GM13976 (cell line): ENCODE data around the gene UBR3.

Experiments used
- DNase-seq: peaks from one replicate; pipeline ENCODE4 v3.0.0; 2012; ENCODE audit warnings: low spot score
- in situ Hi-C: fragments of 300-500 bp; cut with MboI; formaldehyde crosslinking; loops from one replicate; pipeline ENCODE4 v1.12.0; 2022; ENCODE audit warnings: low sequenced_read_pairs, mixed read lengths, inconsistent platforms; ENCODE audit not compliant: unreplicated experiment
- TF ChIP-seq, protein P1 (sequence below): IDR thresholded peaks from 2 replicates; pipeline ENCODE4 v1.5.1; 2012; ENCODE audit warnings: borderline replicate concordance, mild to moderate bottlenecking; ENCODE audit not compliant: insufficient read depth; ENCODE audit errors: extremely low read depth, missing control alignments, control extremely low read depth

The UBR3 gene

DNA sequence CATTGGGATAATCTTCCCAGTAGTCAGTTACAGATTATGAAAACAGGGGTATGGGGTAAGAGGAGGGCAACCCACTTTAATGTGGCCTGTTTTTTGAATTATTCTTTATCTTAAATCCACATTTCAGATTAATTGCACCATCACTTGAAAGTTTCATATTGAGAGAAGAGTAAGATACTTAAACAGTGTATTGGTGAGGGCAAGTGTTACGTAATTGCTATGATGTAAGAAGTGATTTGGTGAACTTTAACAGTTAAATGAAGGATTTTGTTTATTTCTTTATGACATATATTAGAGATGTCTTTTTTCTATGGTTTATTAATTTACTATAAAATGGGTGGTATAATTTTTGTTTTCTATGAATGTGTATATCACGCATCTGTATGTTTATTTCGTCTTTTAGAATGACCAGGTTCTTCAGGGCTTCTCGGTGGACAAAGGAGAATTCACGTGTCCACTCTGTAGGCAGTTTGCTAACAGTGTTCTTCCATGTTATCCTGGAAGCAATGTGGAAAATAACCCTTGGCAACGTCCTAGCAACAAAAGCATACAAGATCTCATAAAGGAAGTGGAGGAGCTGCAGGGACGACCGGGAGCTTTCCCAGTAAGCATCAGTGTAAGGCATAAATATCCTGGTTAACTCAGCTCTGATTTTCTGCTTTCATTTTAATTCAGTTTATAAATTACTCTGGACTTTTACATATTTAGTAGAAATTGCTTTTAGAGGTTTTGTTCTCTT, 179.5 kb downstream of the UBR3 start:
- in situ Hi-C loops: no loop called here
- no peak for DNase-seq
- TF ChIP-seq, protein P1, sequence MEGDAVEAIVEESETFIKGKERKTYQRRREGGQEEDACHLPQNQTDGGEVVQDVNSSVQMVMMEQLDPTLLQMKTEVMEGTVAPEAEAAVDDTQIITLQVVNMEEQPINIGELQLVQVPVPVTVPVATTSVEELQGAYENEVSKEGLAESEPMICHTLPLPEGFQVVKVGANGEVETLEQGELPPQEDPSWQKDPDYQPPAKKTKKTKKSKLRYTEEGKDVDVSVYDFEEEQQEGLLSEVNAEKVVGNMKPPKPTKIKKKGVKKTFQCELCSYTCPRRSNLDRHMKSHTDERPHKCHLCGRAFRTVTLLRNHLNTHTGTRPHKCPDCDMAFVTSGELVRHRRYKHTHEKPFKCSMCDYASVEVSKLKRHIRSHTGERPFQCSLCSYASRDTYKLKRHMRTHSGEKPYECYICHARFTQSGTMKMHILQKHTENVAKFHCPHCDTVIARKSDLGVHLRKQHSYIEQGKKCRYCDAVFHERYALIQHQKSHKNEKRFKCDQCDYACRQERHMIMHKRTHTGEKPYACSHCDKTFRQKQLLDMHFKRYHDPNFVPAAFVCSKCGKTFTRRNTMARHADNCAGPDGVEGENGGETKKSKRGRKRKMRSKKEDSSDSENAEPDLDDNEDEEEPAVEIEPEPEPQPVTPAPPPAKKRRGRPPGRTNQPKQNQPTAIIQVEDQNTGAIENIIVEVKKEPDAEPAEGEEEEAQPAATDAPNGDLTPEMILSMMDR: no peak

DNA sequence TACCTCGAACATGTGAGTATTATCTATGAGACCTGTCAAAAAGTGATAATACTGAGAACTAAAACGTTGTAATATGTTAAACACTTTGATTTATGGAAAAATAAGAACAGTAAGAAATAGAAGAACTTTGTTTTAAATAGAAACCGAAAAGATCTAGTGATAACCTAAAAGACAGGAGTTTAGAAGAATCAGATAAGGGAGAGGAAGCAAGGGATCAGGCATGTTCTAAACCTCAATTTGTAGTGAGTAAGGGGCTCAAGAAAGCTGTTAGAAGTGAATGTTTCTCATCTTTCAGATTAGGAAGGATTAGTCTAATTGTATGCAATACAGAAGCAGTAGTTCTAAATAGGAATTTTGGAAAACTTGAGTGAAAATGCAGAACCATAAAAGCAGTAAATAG, 182.0 kb downstream of the UBR3 start:
- no peak for DNase-seq
- TF ChIP-seq, protein P1: no peak
- in situ Hi-C loops: no loop called here

DNA sequence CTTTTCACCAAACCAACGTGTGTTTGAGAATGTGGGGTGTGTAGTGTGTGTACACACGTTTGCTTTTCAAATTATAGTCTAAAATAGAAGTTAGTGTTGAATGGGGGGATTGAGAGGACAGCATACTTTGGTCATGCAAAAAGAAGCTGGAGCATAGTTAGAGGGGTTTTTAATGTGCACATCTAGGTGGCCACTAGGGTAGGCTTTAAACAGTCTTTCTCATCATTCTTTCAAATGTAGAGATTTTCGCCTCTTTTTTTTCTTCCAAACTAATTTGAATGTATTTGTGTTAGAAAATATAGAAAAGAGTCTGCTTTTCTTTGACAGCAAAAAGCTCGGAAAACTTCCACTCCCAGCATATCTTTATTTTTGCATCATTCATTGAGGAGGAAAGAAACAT, 185.5 kb downstream of the UBR3 start:
- DNase-seq: no peak
- TF ChIP-seq, protein P1: no peak
- in situ Hi-C loops: no loop called here

DNA sequence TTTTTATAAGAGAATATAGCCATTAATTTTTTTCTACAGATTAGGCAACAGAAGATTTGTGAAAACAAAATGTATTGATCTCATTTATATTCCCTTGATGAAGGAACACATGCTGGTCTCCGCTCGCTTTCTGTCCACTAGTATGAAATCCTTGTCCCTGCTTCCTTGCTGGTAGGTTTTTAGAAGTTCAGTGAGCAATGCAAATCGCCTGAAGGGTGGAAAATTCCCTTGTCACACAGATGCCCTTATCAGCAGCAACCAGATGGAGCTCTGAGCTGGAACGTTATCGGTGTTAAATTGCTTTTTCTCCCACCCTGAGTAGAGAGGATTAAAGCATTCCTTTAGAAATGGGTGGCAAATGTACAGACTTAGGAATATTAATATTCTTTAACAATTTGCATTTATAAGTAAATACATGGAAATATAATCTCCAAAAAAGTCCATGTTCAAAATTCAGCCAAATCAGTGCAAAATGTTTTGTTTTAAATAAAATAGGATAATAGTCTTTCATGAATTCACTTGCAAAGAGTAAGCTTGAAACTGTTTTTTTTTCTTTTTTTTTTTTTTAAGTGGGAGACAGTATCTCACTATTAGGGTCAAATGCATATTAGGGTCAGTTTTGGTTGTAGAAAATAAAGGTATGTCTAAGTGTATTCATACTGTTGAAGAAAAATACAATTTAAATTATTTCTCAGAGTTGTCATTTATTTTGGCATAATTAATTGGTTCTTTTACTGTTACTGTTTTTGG, 186.7 kb downstream of the UBR3 start:
- TF ChIP-seq, protein P1: no peak
- in situ Hi-C loops: no loop called here
- DNase-seq: no peak

DNA sequence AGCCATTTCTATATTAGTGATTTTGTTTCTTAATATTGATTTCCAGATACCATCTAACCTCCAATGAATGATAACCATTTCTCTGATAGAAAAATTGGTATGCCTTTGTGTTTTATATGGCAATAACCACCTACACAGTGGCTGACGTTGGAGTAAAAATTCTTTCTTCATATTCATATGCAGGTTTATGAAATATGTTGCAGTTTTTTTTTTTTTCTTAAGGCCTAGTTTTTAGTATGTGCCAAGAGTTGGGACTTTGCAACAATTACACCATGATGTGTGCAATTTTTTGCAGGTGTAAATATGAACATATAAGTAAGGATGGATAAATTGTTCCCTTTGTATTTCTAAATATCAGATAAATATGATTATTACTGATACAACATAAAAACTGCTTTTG, 187.5 kb downstream of the UBR3 start:
- in situ Hi-C loops: no loop called here
- TF ChIP-seq, protein P1: no peak
- no peak for DNase-seq

- TF ChIP-seq, protein P1: no peak
- DNase-seq: no peak
- in situ Hi-C loops: no loop called here
Observed at GRCh38 chr2:170017860-170018532, 190.7 kb downstream of the UBR3 start.
